ENCODE results near the gene SEMA4A. TPM values are rescaled to one million over a fixed set of nuclear protein-coding genes. Genes with fewer than 3 reads are reported as not detected.
A peak's percentile ranks its signal among the peaks of the same experiment; 100 is the strongest.
"Not testable (repeated sequence)": the region's sequence is repeated elsewhere in the genome, so short reads cannot be mapped to it uniquely, and the experiment has no call there.

Gene SEMA4A
- total RNA-seq, 3 donors from 2014 or later: 2.1 to 7.6 (median 5.5) TPM

DNA sequence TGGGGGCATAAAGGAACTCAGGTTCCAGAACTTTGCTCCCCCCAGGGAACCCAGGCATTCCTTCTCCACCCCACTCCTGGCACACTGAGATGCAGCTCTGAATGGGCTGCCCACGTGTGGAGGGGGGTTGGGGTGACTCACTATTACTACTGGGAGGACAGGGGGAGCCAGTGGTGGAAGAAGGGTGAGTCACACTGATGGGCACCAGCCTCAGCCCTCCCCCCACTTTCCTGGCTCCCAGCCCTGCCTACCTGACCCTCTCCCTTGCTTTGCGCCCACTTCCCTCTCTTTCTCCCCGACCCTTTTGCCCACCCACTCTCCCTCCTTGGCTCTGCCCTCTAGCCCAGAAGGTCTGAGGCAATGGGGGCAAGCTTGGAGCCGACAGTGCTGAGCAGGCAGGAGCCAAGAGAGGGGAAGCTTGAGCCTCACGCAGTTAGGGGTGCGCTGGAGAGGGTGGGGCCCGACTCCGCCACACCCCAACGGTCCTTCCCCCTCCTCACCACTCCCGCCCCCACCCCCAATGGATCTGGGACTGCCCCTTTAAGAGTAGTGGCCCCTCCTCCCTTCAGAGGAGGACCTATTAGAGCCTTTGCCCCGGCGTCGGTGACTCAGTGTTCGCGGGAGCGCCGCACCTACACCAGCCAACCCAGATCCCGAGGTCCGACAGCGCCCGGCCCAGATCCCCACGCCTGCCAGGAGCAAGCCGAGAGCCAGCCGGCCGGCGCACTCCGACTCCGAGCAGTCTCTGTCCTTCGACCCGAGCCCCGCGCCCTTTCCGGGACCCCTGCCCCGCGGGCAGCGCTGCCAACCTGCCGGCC, 39.1 kb upstream of the SEMA4A start, which contains the start of gene LMNA:
LMNA (plus strand) TSS at position 611 of the 818 bp plus-strand sequence. CDS start 208 bp downstream, outside the sequence.
- ATAC-seq (peak; percentile 80), DNase-seq (peak; percentile 93 to 95 (median 94))
- intact Hi-C loops (cut with DNase I, micrococcal nuclease): no loop called here
- Histone ChIP-seq H3K36me3 (ENCODE audit: low read depth) (no peaks in the 10 kb centered on the region), H3K4me3 (peak within 1 kb of the TSS; percentile 97), H3K4me1 (ENCODE audit: low read depth) (peaks cover 30% of the 10 kb centered on the region), H3K9me3 (no peaks in the 10 kb centered on the region)
- TF ChIP-seq, protein P1, sequence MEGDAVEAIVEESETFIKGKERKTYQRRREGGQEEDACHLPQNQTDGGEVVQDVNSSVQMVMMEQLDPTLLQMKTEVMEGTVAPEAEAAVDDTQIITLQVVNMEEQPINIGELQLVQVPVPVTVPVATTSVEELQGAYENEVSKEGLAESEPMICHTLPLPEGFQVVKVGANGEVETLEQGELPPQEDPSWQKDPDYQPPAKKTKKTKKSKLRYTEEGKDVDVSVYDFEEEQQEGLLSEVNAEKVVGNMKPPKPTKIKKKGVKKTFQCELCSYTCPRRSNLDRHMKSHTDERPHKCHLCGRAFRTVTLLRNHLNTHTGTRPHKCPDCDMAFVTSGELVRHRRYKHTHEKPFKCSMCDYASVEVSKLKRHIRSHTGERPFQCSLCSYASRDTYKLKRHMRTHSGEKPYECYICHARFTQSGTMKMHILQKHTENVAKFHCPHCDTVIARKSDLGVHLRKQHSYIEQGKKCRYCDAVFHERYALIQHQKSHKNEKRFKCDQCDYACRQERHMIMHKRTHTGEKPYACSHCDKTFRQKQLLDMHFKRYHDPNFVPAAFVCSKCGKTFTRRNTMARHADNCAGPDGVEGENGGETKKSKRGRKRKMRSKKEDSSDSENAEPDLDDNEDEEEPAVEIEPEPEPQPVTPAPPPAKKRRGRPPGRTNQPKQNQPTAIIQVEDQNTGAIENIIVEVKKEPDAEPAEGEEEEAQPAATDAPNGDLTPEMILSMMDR (IDR thresholded peaks at IDR 0.05): no peak

- DNase-seq (peak; percentile 45 to 73 (median 70)), ATAC-seq (peak; percentile 22)
- Histone ChIP-seq H3K9me3 (no peaks in the 10 kb centered on the region), H3K4me1 (ENCODE audit: low read depth) (peaks cover 37% of the 10 kb centered on the region), H3K36me3 (ENCODE audit: low read depth) (no peaks in the 10 kb centered on the region), H3K4me3 (peak overlapping the region; percentile 97)
- TF ChIP-seq, protein P1 (IDR thresholded peaks at IDR 0.05): no peak
- intact Hi-C loops (cut with DNase I, micrococcal nuclease): no loop called here
Observed at GRCh38 chr1:156114919-156115513, 38.4 kb upstream of the SEMA4A start.

- peak; percentile 45 for ATAC-seq
- DNase-seq: peak; percentile 78 to 79 (median 78)
- Histone ChIP-seq H3K4me1 (ENCODE audit: low read depth) (peaks cover 44% of the 10 kb centered on the region), H3K9me3 (no peaks in the 10 kb centered on the region), H3K36me3 (ENCODE audit: low read depth) (no peaks in the 10 kb centered on the region), H3K4me3 (peak overlapping the region; percentile 97)
- TF ChIP-seq, protein P1 (IDR thresholded peaks at IDR 0.05): no peak
- intact Hi-C loops (cut with DNase I, micrococcal nuclease): no loop called here
Observed at GRCh38 chr1:156115514-156116374, 37.6 kb upstream of the SEMA4A start.

DNA sequence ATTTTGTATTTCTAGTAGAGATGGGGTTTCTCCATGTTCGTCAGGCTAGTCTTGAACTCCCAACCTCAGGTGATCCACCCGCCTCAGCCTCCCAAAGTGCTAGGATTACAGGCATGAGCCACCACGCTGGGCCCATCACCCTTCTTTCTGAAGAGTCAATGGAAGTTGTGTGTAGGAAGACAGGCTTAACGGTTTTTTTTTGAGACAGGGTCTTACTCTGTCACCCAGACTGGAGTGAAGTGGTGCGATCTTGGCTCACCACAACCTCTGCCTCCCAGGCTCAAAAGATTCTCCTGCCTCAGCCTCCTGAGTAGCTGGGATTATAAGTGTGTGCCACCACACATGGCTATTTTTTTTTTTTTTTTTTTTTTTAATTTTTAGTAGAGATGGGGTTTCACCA, 36.7 kb upstream of the SEMA4A start:
- intact Hi-C loops (cut with DNase I, micrococcal nuclease); H3K36me3 ChIP-seq (ENCODE audit: low read depth); DNase-seq; ATAC-seq; H3K9me3 ChIP-seq: not testable (repeated sequence)
- H3K4me3 ChIP-seq: peak overlapping the region; percentile 97
- H3K4me1 ChIP-seq (ENCODE audit: low read depth): peaks cover 53% of the 10 kb centered on the region

- TF ChIP-seq, protein P1 (IDR thresholded peaks at IDR 0.05): no peak
- Histone ChIP-seq H3K4me3 (no peak overlapping the region), H3K36me3 (ENCODE audit: low read depth) (no peaks in the 10 kb centered on the region), H3K9me3 (no peaks in the 10 kb centered on the region), H3K4me1 (ENCODE audit: low read depth) (peaks cover 58% of the 10 kb centered on the region)
- DNase-seq (no peak), ATAC-seq (no peak)
- intact Hi-C loops (cut with DNase I, micrococcal nuclease): no loop called here
Observed at GRCh38 chr1:156117414-156118176, 35.8 kb upstream of the SEMA4A start.
